ENCODE measurements around the gene LAMB2.

Gene LAMB2

GRCh38 chr3:49132437-49133225 is at the start of gene LAMB2:
LAMB2 (minus strand) TSS chr3:49133050; CDS start chr3:49132867, 183 bp downstream.
- DNase-seq = no peak

GRCh38 chr3:49181351-49181750 is 48.5 kb upstream of the LAMB2 start:
- DNase-seq = no peak

- no peak for DNase-seq
Observed at GRCh38 chr3:49180116-49180515, 47.3 kb upstream of the LAMB2 start.

- DNase-seq = no peak
Observed at GRCh38 chr3:49177073-49177472, 44.2 kb upstream of the LAMB2 start.

- DNase-seq = no peak
Observed at GRCh38 chr3:49175530-49175929, 42.7 kb upstream of the LAMB2 start.

GRCh38 chr3:49174397-49174985 is 41.6 kb upstream of the LAMB2 start:
- no peak for DNase-seq

- DNase-seq = no peak
Observed at GRCh38 chr3:49173792-49174170, 40.9 kb upstream of the LAMB2 start.

GRCh38 chr3:49173116-49173791 is 40.4 kb upstream of the LAMB2 start:
- peak; percentile 66 for DNase-seq

GRCh38 chr3:49172551-49173041 is 39.7 kb upstream of the LAMB2 start:
- no peak for DNase-seq

GRCh38 chr3:49171775-49172500 is 39.1 kb upstream of the LAMB2 start:
- DNase-seq = no peak

GRCh38 chr3:49171119-49171774 is 38.4 kb upstream of the LAMB2 start, which contains the start of gene KLHDC8B:
KLHDC8B (plus strand) TSS chr3:49171598; CDS start chr3:49172770, 1,172 bp downstream.
- DNase-seq = peak; percentile 41

GRCh38 chr3:49170744-49171118 is 37.9 kb upstream of the LAMB2 start:
- no peak for DNase-seq

GRCh38 chr3:49166752-49167556 is 34.1 kb upstream of the LAMB2 start:
- no peak for DNase-seq

- DNase-seq = peak; percentile 34
Observed at GRCh38 chr3:49165771-49166751, 33.2 kb upstream of the LAMB2 start, which contains the start of gene CCDC71. CCDC71 (minus strand) TSS chr3:49166331; CDS start chr3:49164208, 2,123 bp downstream.

GRCh38 chr3:49164983-49165720 is 32.3 kb upstream of the LAMB2 start:
- no peak for DNase-seq

GRCh38 chr3:49163609-49164008 is 30.8 kb upstream of the LAMB2 start:
- no peak for DNase-seq

GRCh38 chr3:49162751-49163419 is 30.0 kb upstream of the LAMB2 start:
- DNase-seq = no peak

- DNase-seq = no peak
Observed at GRCh38 chr3:49161808-49162530, 29.1 kb upstream of the LAMB2 start.

Measured in DMS153 (cell line).